ENCODE results near the gene PHACTR3.
A peak's percentile ranks its signal among the peaks of the same experiment; 100 is the strongest.
"Not testable (repeated sequence)": the region's sequence is repeated elsewhere in the genome, so short reads cannot be mapped to it uniquely, and the experiment has no call there.

The PHACTR3 gene

GRCh38 chr20:59603781-59604541, at the start of gene PHACTR3:
TSS of gene PHACTR3 (plus strand) at chr20:59604540. CDS start at chr20:59605015, 475 bp downstream.
- FAIRE-seq (no peak), DNase-seq (ENCODE audit: extremely low spot score, insufficient read length, low read depth) (no peak)

GRCh38 chr20:59557733-59558529, 46.4 kb upstream of the PHACTR3 start:
- not testable (repeated sequence) for DNase-seq (ENCODE audit: extremely low spot score, insufficient read length, low read depth); FAIRE-seq

- no peak for FAIRE-seq
- DNase-seq (ENCODE audit: extremely low spot score, insufficient read length, low read depth): no peak
Measured at GRCh38 chr20:59559024-59559817, 45.1 kb upstream of the PHACTR3 start.

- FAIRE-seq: no peak
Measured at GRCh38 chr20:59559863-59560262, 44.5 kb upstream of the PHACTR3 start.

DNA sequence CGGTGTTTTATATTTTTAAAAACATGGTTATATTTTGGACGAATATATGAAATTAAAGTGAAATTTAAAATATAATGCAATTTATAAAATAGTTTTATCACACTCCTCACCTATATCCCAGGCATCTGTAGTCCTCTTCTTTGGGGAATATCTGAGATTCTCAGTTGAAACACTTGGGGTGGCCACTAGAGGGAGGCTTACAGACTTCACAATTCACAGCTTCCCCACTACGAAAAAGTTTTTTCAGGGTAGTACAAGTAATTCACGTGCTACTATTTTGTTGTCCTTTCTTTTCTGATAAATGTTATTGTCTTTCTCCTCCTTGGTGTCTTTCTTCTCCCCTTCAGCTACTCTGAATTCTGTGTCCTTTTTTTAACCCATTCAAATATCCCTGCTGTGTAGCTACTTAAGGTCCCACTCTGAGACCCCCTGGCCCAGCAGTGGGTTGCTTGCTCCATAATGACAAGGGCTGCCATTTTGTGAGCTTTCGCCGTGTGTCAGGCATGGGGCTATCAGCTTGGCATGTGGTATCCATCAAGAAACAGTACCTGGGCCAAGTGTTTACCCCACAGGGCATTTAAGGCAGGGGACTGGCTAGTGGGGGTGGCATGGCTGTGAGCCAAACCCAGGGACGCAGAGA, 43.6 kb upstream of the PHACTR3 start:
- FAIRE-seq: peak; percentile 24
- DNase-seq (ENCODE audit: extremely low spot score, insufficient read length, low read depth): no peak

More at GRCh38 chr20:59559863-59560262, 44.5 kb upstream of the PHACTR3 start:
- no peak for DNase-seq (ENCODE audit: extremely low spot score, insufficient read length, low read depth)

DNA sequence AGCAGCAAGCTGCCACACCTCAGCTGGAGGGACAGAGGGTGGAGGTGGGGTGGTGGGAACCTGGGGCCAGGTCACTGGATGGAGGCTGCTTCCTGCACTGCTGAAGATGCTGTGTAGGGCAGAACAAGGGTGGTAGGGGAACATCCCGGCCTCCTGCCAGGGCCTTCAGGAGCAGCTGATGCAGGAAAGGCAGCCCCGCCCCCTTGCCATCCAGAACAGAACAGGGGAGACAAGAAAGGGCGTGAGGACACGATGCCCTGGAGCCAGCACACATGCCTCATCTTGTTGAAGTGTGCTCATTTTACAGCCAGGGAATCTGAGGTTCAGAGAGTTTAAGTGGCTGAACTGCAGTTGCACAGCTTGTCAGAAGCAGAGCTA, 43.1 kb upstream of the PHACTR3 start:
- DNase-seq (ENCODE audit: extremely low spot score, insufficient read length, low read depth) (no peak), FAIRE-seq (no peak)

GRCh38 chr20:59561614-59562277, 42.6 kb upstream of the PHACTR3 start:
- no peak for FAIRE-seq

GRCh38 chr20:59564171-59564570, 40.2 kb upstream of the PHACTR3 start:
- DNase-seq (ENCODE audit: extremely low spot score, insufficient read length, low read depth) (no peak), FAIRE-seq (no peak)

More at GRCh38 chr20:59561614-59562277, 42.6 kb upstream of the PHACTR3 start:
- no peak for DNase-seq (ENCODE audit: extremely low spot score, insufficient read length, low read depth)

DNA sequence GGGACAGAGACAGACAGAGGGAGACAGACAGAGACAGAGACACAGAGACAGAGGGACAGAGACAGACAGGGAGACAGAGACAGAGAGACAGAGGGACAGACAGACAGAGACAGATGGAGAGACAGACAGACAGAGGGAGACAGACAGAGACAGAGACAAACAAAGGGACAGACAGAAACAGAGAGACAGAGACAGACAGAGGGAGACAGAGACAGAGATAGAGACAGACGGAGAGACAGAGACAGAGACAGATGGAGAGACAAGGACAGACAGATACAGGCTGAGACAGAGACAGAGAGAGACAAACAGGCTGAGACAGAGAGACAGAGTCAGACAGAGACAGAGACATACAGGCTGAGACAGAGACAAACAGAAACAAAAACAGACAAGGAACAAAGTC, 39.4 kb upstream of the PHACTR3 start:
- DNase-seq (ENCODE audit: extremely low spot score, insufficient read length, low read depth): no peak
- no peak for FAIRE-seq

GRCh38 chr20:59565768-59566461, 38.4 kb upstream of the PHACTR3 start:
- FAIRE-seq (no peak), DNase-seq (ENCODE audit: extremely low spot score, insufficient read length, low read depth) (no peak)

DNA sequence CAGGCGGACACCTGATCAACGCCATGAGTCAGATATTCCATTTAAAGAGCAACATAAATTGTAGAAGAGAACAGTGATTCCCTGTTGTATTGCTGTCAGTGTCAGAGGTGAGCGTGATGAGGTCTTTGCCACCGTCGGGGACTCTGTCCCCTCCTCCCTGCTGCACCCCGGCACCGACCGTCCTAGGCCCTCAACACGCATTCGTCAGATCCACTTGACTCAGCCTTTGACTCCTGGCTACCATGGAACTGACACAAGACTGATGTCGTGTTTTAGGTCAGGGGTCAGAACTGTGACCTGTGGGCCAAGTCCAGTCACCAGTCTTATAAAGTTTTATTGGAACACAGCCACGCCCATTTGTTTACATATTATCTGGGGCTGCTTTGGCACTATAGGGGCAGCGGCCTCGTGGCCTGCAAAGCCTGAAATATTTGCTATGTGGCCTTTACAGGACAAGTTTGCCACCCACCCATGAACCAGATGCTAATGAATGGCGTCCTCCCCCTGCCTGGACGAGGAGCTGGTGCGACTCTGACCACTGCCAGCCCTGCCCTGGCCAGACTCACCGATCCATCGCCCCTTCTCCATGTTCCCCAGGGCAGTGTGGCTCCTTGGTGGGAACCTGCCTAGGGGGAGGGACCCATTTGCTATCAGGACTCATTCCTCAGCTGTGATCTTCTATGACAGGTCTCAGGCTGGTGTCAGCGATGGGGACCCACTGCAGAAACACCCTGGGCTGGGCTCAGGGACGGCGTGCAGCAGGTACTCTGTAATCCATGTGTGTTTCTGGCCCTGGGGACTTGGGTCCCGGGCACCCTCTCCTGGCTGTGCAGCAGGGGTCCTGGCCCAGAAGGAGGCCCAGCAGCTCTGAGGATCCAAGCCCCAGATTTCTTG, 37.5 kb upstream of the PHACTR3 start:
- FAIRE-seq (no peak), DNase-seq (ENCODE audit: extremely low spot score, insufficient read length, low read depth) (no peak)

DNA sequence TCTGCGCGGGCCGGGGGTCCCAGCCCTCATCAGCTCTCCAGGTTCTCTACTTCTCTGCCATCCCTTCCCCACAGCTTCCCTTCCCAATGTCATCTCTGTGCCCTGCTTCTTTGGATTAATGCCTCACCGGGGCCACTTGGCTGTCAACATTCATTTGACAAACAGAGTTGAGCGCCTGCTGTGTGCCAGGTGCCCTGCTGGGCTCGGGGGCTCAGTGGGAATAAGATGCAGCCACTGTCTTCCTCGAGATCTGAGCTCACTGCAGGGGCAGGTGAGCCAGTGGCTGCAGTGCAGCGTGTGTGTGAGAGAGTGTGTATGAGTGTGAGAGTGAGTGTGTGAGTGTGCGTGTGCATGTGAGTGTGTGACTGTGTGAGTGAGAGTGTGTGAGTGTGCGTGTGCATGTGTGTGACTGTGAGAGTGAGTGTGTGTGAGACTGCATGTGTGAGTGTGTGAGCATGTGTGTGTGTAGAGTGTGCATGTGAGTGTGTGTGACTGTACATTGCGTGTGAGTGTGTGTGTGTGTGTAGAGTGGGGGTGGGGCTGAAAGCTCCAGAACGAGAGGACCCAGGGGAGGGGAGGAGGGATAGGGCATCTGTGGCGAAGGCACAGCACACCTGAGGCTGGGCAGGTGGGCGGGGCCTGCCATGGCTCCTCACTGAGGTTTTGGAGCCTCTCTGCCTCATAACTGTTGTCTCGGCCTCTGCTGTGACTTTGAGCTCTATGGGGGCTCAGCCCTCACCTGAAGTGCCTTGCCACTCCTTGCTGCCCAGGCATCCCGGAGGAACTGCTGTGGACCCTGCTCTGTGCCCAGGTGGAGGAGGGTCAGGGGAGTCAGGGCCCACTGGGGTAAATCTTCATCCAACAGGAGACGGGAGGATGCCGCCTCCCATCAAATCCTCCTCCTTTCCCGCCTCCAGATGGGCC, 36.5 kb upstream of the PHACTR3 start:
- DNase-seq (ENCODE audit: extremely low spot score, insufficient read length, low read depth): no peak
- no peak for FAIRE-seq

- DNase-seq (ENCODE audit: extremely low spot score, insufficient read length, low read depth): no peak
- FAIRE-seq: no peak
Measured at GRCh38 chr20:59568509-59569024, 35.8 kb upstream of the PHACTR3 start.

DNA sequence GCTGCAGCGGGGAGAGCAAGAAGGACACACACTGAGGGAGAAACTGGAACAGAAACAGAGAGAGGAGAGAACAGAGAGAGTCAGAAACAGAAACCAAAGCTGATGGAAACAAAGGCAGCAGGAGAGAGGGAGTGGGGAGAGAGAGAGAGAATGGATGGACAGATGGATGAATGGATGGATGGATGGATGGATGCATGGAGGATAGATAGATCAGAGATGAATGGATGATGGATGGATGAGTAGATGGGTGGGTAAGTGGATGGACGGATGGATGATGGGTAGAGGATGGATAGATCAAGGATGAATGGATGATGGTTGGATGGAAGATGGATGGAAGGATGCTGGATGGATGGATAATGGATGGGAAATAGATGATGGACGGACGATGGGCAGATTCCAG, 35.0 kb upstream of the PHACTR3 start:
- DNase-seq (ENCODE audit: extremely low spot score, insufficient read length, low read depth) (no peak), FAIRE-seq (no peak)

GRCh38 chr20:59571151-59571550, 33.2 kb upstream of the PHACTR3 start:
- FAIRE-seq (no peak), DNase-seq (ENCODE audit: extremely low spot score, insufficient read length, low read depth) (no peak)

DNA sequence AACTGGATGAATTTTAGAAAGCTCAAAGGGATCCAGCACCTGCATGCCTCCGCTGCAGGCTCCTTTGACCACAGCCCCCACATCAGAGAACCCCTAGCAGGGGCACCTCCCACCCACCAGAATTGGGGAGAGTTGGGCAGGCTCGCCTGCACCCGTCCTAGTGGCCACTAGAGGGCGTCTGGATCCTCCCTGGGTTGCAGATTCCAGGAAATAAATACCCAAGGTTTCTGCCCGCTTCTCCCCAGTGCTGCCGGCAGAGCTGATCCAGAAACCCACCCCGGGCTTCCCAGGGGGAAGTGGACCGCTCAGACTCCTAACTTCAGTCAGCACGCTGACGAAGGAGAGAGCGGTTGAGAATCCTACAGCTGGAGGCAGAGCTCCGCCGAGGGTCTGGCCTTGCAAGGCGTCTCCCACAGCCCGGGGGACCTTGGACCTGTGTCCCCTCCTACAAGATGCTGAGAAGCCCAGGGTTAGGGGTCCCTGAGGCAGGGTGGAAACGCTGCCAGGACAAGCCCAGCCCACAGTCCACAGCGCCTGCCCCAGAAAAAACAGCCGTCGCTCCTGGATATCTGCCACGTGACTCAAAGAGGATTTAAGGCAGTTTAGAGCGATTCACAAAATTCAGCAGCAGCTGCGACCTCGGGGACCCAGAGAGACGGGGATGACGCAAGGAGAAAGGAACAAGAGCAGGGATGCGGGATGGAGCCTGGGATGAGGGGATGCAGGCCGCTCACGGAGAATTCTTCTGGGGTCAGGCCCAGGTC, 32.6 kb upstream of the PHACTR3 start:
- FAIRE-seq: peak; percentile 69
- peak; percentile 56 for DNase-seq (ENCODE audit: extremely low spot score, insufficient read length, low read depth)
